ENCODE results near the gene FAM9C.
"Not testable (repeated sequence)": the region's sequence is repeated elsewhere in the genome, so short reads cannot be mapped to it uniquely, and the experiment has no call there.

Gene FAM9C

DNA sequence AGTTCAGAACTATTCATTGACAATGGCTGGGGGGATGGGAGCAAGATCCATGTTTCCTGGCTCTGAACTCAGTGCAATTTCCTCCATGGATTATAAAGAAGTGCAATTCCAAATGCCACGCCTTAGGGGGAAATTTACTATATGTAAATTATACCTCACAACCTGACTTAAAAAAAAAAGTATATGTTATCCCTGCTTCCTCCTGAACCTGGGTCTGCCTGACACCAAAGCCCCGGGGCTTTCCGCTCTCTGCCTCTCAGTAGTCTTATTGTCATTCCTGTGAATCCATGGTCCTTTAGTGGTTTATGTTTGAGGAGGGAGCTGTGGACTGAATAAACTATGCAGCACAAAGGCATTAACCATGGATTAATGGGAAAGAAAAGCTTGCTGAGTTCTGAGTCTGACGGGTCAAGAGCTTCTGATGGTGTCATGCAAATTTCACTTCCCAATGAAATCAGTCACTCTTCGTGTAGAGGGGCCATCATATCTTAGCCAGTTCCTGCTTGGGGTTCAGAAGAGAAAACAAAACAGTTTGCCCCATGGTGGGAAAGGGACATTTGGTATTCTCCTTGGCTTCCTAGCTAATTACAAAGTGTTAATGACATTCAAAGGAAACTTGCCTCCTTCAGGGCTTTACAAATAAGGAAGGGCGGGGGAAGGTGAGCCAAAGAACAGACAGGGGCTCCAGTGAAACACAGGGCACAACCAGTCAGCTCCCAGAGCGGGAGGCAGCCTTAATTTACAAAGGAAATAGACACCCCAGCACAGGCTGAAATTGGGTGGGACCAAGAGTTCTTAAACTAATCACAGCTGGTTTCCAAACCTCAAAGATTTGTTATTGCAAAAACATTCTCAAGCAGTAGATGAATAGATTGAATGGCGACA is 14.3 kb downstream of the FAM9C start:
- peak; percentile 32 for DNase-seq

DNA sequence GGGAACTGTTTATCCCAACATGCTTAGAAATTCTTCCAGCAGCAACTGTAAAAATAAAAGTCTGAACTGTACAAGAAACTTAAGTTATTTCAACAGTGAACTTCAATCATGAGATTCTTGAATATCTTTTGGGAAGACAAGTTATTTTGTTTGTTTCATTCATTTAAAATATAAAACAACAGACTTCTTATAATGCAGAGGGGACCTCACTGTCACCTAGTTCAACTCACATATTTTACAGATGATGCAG is 14.9 kb downstream of the FAM9C start:
- DNase-seq = no peak

GRCh38 chrX:13028871-13029636 is 15.4 kb downstream of the FAM9C start:
- DNase-seq = no peak

GRCh38 chrX:13026877-13027652 is 17.4 kb downstream of the FAM9C start:
- no peak for DNase-seq

DNA sequence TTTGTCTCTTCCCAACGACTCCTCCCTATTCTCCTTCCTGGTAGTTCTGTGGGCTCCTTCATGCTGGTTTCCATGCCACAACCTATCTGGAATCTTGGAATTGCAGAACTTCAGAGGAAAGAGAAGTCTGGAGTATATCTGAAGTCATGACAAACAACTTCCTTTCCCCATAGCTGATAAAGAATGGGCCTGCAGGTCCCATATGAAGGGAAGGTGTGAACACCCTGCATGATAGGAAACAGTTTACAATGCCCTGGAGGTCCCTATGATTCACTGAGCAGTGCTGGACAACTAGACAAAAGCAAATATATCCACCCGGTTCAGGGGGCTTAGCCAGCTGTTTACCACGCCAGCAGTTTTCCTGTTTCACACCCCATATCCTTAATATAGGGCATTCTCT is 19.4 kb downstream of the FAM9C start:
- DNase-seq = no peak

DNA sequence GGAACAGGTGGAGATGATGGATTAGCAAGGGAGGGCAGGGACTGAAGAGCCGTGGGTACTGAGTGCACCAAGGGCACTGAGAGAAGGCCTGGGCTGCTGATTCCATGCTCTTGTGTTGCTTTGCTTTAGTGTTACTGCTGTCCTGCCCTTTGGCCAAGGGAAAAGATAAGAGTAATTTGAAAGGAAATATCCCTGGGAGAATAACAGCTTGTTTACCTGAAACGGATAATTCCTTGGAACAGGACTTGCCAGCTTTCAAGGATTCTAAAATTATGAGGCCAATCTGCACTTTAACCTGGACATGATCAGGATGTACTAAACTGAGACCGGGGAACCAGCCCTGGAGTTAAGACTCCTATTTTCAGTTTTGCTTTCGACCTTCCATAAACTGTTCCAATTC is 20.4 kb downstream of the FAM9C start:
- no peak for DNase-seq

DNA sequence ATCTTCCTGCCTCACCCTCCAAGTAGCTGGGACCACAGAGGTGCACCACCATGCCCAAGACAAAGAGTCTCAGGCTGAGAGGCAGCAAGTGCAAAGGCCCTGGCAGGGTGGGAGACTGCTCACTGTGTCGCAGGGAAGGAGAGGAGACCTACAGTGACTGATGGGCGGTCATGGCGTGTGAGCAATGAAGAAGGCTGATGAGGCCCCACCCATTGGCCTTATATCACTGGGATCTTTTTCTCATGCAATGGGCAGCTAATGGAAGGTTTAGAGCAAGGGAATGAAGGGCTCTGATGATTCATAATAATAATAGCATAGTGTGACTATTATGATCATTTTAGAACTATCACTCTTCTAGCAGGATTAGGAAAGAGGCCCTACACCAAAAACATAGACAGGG is 20.9 kb downstream of the FAM9C start:
- no peak for DNase-seq

- DNase-seq = no peak
These were observed 21.5 kb downstream of the FAM9C start for GRCh38 chrX:13022926-13023325.

- not testable (repeated sequence) for DNase-seq
These were observed 27.7 kb downstream of the FAM9C start for GRCh38 chrX:13016731-13017130.

GRCh38 chrX:13015536-13016236 is 28.7 kb downstream of the FAM9C start:
- no peak for DNase-seq

DNA sequence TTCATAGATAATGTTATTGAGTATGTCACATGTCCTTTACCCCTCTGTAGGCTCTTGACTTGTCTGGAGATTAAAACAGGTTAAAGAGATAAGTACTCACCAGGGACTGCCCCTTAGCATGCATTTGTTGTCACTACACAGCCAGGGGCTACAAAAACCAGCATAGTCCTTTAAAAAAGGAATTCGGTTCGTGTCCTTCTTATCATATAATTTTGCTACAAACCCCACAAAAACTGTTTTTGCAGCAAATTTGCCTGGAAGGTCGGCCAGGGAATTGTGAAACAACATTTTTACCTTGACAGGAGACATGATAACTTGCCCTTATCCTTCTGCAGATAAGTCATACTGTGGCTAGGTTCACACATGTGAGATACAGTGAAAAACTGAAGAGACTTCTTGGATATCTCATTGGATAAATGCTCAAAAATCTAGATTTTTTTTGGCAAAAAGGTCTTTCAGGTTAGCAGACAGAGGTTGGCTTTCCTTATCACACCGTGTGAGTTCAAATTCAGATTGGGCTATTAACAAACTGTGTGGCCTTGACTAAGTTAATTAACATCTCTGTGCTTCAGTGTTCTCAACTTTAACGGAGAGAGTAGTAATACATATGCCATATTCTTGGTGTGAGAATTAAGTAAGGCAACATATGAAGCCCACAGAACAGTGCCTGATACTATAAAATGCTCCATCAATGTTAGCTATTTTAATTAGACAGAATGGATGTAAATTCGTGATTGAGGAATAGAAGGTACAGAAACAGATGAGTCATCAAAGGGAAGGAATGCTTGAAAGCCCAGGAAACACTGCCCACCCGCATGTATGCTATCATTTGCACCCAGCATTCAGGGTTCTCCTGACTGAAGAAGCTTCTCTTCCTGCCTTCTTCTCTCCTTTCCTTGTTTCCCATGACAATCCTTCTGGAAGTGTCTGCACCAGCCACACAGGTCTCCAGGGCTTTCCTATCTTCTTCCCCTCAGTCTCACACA is 30.0 kb downstream of the FAM9C start:
- no peak for DNase-seq

GRCh38 chrX:13013363-13014110 is 30.9 kb downstream of the FAM9C start:
- peak; percentile 43 for DNase-seq

DNA sequence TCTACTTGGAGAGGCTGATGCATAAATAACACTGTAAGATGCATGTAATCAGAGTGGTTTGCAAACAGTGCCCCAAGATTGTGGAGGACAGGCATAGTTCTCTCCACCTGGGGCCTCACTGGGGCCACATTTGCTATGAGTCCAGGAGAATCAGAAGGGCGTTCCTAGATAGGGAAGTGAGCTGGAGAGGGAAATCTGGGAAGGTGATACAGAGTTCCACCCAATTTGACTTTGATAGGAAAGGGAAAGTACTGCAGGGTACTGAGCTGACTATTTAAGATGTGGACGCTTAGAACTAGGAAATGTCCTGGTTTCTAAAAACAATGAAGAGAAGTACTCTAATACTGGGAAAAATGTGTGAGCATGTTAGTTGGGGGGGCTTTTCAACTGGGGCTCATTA is 33.9 kb downstream of the FAM9C start:
- DNase-seq = no peak

DNA sequence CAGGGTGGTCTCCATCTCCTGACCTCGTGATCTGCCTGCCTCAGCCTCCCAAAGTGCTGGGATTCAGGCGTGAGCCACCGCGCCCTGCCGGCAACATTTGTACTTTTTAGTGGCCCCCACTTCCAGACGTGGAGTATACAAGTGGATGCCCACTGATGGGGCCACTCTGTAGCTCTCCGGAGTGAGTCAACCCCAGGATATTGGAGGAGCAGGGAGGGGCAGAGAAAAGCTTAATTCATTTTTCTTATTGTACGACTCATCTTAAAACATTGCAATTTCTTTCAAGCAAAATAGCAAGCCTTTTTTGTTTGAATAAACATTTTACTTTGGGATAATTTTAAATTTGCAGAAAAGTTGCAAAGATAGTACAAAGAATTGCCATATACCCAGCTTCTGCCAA is 34.6 kb downstream of the FAM9C start:
- no peak for DNase-seq

DNA sequence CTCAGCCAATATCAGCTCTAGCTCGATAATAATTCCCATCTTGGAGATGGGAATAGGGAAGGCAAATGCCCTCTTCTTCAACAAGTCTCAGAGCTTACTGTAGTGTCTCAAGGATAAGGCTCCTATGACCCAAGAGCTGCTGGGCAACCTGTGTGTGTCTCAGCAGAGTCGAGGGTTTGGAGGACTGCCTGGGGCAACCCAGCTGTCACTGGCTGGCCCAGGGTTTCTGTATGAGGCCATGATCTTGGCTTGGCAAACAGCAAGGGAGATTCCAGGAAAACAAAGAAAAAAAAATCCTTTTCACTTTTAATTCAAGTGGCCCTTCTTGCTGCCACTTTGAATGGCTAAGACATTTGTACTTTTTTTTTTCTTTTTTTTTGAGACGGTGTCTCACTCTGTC is 35.1 kb downstream of the FAM9C start:
- DNase-seq = no peak

- DNase-seq = no peak
These were observed 35.6 kb downstream of the FAM9C start for GRCh38 chrX:13008851-13009250.

- DNase-seq = no peak
These were observed 36.3 kb downstream of the FAM9C start for GRCh38 chrX:13008189-13008533.

- DNase-seq = no peak
These were observed 36.8 kb downstream of the FAM9C start for GRCh38 chrX:13007519-13008188.

- no peak for DNase-seq
These were observed 38.6 kb downstream of the FAM9C start for GRCh38 chrX:13005661-13006473.
